Germinal center (tissue), 1 donor: ENCODE data around the gene KIAA0319L.

Experiments used
- DNase-seq: peaks from one replicate; pipeline ENCODE4 v3.0.0; 2012; ENCODE audit warnings: mixed read lengths, low spot score

Gene KIAA0319L

DNA sequence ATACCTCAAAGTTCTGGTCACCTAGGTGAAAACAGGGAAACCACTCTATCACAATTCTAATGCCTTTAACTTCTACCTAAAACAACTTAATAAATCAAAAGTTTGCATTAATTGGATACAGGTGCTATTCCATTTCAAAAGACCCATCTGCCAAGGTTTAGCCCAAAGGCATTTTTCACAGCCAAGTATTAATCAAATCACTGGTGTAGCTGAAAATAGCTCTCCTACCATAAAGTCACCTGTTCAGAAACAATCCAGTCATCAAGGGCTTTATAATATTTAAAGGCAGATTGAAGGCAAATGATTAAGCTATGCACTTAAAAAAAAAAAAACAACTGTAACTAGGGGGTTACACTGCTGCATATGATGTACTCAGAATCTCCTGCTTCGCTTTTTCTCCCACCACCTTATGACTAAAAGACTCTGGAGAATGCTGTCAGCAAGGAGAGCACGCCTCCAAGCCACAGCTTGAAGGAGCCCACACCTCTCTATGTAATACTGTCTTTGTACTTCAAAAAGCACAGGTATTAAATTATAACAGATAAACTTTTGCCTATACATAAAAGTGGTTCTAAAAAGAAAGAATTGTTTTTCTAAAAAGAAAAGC is 20.5 kb downstream of the KIAA0319L start:
- DNase-seq: no peak

DNA sequence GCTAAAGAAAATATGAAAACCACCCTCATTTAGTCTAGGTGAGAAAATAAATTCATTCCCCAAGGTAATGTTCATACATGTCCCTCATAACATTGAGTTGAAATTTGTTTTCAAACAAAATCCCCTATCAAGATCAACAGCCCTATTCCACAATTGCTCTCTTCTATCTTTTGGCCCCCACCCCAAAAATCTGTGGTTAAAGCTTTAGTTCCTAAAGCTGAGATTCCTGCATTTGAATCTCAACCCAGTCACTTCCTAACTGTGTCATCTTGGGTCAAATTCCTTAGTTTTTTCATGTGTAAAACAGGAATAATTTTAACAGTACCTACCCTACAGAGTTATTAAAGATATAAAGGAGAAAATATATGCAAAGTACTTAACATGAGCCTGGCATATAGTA is 22.0 kb downstream of the KIAA0319L start:
- no peak for DNase-seq

DNA sequence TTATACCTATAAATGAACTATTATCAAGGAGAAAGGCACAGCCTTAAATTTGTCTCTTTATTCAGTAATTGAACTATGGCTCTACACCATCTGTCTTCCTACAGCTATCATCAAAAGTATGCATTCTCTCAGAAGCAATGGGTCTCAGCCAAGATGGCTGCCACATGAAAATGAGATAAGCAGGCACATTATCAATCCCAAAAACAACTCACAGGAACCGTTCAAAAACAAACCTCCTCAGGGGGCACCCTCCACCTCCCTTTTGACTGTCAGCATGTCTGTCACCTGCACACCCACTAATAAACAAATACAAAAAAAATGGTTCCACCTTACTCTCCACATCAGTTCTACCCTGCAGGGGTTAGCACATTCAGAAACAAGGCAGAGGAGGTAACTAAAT is 23.6 kb downstream of the KIAA0319L start:
- no peak for DNase-seq

DNA sequence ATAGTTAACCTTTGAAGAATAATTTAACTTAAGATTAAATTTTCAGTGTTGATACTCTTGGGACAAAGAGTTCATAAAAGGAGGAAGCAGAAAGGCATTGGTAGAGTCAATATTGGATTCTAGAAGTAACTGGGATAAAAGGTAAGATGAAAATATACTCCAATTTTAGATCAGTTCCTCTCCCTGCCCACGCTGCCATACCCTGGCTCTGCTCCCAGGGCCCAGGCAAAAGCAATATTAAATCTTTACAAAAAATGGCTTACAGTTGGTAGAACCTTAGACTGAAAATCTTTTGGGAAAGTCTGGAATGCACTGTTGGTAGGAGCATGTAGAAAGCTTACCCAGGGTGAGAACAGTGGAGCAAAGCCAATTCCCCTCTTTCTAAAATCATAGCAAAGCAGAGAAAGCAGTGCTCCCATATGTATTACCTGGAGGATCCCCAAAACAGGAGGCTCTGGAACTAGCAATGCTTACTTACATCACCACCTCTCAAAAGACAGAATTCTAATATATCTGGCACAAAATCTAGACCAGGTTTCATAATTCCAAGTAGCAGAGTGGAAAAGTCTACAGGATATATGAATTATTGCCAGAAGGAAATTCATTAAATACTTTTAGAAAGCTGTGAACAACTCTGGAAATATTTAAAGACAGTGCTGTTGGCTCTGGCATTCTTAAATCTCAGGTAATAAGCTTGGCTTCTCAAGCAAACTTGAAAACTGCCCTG is 24.5 kb downstream of the KIAA0319L start:
- DNase-seq: no peak

DNA sequence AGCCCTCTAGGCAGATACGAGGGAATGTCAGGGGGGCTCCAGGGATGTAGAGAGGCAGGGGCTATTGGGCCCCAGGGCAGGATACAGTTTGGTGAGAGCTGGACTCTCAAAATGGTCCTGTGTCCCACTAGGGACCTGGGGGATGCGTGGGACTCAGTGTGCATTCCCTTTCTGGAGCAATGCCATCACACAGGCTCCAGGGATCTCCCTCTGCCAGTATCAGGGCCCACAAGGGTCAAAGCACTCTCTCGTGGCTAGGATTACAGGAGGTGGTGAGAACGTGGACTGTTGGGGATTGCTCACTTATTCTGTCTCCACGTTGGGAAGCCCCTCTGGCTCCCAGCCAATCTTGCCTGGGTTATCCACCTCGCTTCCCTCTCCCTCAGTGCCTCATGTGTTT is 25.8 kb downstream of the KIAA0319L start:
- no peak for DNase-seq

DNA sequence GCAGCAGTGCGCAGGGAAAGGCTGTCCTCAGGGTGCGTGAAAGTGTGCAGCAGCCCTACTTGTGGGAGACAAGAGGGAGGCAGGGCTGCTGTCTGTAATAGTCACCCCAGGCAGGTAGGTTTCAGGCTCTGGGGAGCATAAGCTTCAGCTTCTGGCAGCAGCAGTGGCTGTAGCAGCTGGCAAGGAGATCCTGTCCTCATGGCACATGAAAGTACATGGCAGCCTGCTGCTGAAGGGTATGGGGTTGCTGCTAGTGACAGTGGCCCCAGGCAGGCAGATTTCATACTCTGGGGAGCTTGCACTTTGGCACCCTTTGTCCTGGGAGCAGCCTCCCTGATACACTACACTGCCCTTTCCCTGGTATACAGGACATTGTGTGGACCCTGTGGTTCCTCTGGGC is 26.3 kb downstream of the KIAA0319L start:
- no peak for DNase-seq

DNA sequence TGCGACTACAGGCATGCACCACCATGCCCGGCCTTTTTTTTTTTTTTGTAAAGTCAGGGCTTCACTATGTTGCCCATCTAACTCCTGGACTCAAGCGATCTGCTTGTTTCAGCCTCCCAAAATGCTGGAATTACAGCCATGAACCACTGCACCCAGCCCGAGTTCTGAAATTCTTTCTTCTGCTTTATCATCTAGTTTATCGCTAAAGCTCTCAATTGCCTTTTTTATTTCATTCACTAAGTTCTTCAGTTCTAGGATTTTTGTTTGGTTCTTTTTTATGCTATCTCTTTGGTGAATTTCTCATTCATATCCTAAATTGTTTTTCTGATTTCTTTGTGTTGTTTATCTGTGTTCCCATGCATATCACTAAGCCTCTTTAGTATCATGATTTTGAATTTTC is 27.0 kb downstream of the KIAA0319L start:
- DNase-seq: no peak

DNA sequence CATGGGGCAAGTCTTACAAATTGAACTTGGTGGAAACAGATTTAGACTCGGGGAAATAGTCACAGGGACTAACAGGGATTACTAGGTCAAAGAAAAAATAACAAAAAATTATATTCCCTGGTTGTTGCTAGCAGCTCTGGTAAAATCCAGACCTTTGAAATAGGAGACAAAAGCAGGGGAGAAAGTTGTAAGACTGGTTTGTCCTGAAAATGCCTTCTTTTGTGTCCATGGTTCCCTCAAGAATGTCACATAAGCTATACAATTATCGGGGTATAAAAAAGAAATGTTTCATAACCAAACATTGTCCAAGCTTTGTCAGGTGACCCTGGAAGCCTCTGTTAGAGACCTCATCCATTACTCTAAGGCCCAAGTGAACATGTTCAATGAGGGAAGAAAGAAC is 33.1 kb downstream of the KIAA0319L start:
- no peak for DNase-seq

DNA sequence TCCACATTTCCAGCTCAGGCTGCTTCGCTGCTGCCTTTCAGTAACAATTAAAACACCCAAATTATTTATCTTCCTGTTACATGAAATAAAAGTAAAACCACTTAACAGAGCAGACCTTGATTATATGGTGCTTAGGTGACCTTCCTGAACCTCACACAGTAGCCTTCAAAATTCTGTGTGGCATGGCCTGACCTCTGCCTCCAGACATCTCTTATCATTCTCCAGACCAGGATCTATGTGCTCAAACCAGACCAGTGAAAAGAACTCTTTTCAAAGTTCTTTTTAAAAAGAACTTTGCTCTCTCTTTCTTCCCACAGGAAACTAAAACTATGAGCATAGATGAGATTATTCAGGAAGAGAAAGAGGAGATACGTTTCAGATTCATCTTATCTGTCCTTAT is 37.8 kb downstream of the KIAA0319L start:
- DNase-seq: no peak

DNA sequence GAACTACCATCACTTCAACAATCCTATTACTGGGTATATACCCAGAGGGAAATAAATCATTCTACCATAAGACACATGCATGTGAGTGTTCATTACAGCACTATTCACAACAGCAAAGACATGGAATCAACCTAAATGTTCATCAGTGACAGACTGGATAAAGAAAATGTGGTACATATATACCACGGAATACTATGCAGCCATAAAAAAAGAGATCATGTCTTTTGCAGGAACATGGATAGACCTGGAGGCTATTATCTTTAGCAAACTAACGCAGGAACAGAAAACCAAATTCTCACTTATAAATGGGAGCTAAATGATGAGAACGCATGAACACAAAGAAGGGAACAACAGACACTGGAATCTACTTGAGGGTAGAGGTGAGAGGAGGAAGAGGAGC is 39.0 kb downstream of the KIAA0319L start:
- DNase-seq: no peak

DNA sequence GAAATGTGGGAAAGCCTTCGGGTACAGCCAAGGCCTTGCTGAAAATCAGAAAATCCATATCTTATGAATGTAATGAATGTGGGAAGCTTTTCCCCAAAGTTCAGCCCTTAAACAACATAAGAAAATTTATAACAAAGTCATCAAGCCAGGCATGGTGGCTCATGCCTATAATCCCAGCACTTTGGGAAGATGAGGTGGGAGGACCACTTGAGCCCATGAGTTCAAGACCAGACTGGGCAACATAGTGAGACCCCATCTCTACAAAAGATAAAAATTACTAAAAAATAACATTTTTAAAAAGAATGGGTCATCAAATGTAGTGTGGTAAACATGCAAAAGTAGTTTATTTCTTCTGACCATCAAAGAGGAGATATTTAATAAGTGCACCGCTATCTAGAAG is 45.9 kb downstream of the KIAA0319L start:
- DNase-seq: no peak

DNA sequence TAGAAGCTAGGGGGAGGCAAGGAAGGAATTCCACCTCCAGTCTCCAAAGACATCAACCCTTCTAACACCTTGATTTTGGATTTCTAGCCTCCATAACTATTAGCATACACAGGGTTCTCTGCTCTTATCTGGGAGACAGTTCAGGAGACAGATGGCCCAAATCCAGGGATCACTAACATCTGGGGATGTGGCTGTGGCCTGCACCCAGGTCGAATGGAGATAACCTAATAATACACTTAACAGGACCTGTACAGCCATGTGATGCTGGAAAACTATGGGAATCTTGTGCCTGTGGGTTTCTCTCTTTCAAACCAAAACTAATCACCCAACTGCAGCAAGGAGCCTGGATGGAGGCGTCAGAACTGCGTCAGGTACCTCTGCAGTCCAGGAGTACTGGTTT is 47.6 kb downstream of the KIAA0319L start:
- no peak for DNase-seq

DNA sequence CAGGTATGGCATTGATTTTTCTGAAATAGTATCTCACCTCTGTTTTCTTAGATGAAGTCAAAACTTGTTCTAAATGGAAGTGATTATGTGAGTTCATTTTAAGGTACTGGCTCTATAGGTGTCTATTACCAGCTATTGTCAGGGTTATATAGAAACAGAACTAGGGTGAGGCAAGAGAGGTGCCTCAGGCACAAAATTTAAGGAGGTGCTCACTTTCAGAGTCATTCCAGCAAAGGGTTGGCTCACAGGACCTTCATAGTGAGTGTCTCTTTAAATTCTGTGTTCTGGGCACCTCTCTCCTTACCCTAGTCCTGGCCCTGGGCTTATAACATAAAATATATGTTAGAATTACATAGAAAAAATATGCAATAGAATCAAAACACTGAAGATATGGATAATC is 49.3 kb downstream of the KIAA0319L start:
- DNase-seq: no peak

DNA sequence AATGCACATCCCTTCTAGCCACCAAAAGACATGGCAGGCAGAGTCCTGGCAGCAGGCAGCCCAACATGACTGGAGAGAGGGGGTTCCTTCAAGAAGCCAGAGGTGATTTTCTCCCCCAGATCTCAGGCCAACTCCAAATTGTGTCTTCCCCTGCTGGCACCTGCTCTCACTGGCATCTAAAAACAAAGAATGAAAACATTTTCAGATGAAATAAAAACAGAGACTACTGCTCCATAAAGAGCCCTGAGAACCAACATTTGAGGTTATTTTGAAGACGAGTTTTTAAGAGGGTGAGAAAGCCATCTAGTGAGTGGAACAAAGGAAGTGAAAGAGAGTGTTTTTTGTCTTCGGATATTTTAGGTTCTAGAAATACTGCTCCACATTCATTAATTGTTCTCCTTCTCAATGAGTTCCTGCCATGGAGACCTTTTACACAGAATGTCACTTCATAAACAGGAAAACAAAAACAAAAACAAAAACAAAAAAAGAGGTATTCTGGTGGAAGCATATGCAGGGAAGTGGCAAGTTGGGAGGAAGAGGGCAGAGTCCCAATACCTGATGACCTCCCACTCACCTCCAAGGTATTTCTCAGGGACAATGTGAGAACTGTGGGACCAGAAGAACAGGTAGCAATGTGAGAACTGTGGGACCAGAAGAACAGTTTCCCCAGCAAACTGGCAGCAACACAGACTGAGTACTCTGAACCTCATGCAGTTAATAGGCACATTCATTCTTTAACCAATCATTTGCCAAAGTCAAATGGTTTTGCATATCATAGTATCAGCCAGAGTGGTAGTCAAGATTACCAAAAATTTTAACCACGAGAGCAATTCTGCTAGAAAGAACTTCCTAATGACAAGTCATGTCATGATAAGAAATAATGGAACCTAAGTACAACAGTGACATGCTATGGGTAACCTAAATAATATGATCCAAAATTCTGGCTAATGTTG is 50.0 kb downstream of the KIAA0319L start:
- DNase-seq: no peak

DNA sequence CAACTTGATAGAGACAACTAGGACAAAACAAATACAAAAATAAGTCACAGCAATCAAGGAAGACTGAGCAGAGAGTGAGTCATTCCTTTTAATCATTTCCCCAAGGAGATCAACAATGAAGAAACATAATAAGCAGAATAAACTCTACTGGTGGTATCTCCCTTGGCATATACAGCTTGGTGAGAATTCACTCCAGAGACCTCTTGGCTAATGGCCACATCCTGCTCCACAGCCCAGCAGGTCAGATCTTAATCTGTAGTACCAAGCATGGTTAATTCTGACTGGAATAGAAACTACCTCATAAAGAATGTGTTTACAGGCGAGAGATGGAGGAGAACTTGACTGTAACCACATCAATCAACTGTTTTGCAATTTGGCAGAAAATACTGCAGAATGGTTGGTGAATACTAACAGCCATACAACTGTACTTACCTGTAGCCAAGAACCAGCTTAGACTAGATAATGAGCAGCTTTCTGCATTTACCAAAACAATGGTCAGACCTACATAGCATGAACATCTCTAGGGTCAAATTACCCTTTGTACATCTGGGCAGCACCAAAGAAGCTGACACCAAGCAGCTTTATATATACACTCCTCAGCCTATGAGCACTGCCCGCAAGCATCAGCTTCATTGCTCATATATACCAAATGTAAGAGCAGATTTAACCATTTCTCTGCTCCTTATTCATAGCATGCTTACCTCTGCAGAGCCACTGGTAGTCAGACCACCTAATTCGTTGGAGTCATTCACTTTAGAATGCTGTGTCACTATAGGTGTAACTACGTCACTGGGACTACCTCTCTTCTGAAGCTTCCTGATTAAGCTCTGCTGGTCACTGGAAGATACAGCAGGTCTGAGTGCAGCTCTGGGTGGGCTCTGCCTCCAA is 51.0 kb downstream of the KIAA0319L start:
- no peak for DNase-seq

DNA sequence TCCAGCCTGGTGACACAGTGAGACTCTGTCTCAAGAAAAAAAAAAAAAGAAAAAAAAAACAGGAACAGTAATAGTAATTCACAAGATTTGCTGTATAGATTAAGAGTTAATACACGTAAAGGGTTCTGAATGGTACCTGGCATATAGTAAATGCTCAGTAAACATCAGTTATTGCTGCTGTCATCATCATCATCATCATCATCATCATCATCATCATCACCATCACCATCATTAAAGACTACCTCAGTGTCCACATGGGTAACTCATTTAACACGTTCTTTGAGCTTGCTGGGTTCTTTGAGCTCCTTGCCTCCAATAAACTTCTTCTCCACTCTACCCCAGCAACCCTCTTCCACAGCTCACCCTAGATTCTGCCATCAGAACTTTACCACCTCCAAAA is 55.0 kb downstream of the KIAA0319L start:
- DNase-seq: no peak

DNA sequence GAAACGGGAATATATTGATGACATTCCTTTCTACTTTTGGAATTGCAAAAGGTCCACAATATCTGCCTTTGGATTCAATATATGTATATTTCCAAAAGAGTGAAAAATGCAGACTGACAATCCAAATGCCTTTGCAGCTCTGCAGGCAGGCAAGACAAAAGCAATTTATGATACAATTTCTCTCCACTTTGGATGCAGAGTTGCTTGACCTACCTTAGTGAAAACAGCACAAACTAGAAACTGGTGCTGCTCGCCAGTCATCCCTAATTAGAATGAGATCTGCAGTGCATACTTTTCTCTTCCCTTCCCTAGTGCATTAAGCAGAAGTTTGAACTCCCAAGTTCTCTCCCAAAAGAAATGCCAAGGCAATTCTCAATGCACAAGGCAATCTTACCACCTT is 56.8 kb downstream of the KIAA0319L start:
- no peak for DNase-seq

DNA sequence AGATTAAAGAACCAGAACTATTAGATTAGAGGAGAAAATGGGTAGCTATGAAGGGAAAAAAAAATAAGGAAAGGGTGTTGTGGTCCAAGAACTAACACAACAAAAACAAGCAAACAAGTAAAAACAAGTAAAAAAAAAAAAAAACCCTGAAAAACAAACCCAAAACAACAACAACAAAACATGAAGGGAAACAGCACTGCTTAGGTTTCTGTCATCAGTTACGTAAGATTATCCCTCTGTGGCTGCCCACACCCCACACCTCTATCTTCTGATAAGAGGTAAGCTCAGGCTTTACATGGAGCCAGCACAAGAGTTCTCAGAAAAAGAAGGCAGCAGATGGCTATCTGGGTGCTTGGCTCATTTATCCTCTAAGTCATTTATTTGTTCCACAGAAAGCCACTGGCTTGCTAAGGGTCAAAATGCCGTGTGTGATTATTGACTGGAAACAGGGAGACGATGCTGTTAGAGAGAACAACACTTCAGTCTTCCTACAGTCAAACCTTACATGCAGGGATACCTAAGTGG is 57.5 kb downstream of the KIAA0319L start:
- DNase-seq: no peak

DNA sequence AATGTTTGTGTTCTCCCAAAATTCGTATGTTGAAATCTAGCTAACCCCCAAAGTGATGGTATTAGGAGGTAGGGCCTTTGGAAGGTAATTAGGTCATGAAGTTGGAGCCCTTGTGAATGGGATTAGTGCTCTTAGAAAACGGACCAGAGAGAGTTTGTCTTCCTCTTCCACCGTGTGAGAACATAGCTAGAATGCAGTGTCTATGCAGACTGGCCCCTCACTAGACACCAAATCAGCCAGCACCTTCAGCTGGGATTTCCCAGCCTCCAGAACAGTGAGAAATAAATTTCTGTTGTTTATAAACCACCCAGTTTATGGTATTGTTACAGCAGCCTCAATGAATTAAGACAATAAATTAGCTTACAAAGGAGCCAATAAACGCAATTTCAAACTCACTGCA is 58.0 kb downstream of the KIAA0319L start:
- DNase-seq: no peak

DNA sequence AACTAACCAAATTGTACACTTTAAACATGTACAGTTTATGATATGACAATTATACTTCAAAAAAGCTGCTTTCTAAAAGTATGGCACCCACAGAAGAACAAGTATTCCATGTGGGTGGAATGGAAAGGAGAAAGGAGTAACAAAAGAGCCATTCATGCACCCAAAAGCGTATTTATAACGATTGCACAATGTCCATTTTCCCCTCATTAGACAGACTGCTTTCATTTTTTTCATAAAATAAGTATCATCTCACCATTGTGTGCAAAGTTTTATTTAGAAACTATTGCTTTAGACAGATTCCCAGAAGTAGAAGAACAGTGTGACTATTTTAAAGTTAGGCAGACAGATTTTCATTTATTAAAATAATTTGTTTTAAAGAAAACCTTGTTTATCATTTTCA is 59.6 kb downstream of the KIAA0319L start:
- no peak for DNase-seq

DNA sequence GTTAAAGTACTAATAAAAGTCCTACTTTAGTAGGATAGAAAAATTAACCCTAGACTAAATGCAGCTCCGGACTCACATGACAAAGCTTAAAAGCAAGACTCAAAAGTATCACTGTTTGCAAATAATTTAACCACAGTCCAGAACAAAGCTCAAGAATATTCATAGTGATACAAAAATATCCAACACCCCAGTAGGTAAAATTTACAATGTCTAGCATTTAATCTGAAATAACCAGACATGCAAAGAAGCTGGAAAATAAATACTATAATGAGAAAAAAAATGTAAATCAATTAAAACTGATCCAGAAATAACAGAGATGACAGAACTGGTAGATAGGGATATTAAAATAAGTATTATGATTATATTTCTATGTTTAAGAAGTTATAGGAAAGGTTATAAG is 67.0 kb downstream of the KIAA0319L start:
- DNase-seq: no peak

DNA sequence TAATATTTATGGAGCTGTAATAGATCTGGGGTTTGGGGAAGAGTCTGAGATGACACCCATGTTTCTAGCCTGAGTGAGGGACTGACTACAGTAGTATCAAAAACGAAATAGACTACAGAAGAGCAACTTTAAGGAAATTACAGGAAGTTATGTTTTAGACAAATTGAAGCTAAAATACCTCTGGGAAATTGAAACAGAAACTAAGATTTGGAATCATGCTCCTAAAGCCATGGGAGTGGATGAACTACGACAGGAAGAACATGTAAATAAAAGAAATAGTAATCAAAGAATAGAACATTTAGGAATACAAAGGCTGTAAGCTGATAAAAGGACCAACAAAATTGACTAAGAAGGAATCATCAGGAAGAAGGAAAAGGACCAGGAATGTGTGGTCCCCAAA is 68.9 kb downstream of the KIAA0319L start:
- no peak for DNase-seq
